ENCODE results near the gene SEMA3C.

DNA sequence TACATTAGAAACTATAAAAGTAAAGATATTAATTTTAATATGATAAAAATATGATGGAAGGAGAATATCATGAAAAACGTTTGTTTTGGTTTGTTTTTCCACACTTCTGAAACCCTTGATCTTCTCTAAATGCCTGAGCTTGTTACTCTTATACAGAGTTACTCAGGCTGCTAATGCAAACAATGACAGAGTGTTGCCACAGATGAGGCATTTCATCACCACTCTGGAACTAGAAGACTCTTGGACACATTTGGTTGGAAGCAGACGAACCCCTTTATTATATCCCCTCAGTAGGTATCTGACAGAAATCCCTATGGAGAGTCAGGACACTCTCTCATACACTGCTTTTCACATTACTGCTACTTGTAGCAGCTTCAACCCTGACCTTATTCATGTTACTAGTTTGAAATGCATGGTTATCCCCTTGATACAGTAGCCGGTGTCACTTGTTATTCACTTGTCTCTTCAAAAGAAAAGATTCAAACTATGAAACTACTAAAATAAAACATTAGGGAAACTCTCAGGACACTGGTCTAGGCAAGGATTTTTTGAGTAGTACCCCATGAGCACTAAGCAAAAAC, 66.9 kb downstream of the SEMA3C start:
- TF ChIP-seq, protein P1, sequence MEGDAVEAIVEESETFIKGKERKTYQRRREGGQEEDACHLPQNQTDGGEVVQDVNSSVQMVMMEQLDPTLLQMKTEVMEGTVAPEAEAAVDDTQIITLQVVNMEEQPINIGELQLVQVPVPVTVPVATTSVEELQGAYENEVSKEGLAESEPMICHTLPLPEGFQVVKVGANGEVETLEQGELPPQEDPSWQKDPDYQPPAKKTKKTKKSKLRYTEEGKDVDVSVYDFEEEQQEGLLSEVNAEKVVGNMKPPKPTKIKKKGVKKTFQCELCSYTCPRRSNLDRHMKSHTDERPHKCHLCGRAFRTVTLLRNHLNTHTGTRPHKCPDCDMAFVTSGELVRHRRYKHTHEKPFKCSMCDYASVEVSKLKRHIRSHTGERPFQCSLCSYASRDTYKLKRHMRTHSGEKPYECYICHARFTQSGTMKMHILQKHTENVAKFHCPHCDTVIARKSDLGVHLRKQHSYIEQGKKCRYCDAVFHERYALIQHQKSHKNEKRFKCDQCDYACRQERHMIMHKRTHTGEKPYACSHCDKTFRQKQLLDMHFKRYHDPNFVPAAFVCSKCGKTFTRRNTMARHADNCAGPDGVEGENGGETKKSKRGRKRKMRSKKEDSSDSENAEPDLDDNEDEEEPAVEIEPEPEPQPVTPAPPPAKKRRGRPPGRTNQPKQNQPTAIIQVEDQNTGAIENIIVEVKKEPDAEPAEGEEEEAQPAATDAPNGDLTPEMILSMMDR (IDR thresholded peaks at IDR 0.05): no peak
- no peak for TF ChIP-seq POLR2A (IDR thresholded peaks at IDR 0.05)
